ENCODE results near the gene CADM1.

DNA sequence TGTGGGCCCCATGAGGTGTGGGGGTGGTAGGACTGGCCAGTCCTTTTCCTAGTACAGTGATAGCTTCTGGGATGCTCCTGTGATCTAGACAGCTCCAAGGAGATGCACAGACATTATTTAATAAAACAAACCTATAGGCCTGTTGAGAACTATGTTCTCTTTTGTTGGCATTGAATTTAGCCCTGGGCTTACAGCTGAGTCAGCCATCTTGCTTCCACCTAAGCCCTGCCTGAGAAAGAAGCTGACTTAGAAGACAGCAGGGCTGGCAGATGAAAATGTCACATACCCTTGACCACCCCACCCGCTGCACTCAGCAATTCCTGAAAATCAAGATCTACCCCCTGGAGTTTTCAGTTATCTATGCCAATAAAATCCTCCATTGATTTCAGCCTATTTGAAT, 353.2 kb downstream of the CADM1 start:
- no peak for TF ChIP-seq TAF1 (conservative IDR thresholded peaks at IDR 0.05)
- TF ChIP-seq, protein P1, sequence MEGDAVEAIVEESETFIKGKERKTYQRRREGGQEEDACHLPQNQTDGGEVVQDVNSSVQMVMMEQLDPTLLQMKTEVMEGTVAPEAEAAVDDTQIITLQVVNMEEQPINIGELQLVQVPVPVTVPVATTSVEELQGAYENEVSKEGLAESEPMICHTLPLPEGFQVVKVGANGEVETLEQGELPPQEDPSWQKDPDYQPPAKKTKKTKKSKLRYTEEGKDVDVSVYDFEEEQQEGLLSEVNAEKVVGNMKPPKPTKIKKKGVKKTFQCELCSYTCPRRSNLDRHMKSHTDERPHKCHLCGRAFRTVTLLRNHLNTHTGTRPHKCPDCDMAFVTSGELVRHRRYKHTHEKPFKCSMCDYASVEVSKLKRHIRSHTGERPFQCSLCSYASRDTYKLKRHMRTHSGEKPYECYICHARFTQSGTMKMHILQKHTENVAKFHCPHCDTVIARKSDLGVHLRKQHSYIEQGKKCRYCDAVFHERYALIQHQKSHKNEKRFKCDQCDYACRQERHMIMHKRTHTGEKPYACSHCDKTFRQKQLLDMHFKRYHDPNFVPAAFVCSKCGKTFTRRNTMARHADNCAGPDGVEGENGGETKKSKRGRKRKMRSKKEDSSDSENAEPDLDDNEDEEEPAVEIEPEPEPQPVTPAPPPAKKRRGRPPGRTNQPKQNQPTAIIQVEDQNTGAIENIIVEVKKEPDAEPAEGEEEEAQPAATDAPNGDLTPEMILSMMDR (IDR thresholded peaks at IDR 0.05; ENCODE audit: low read depth, low read length, missing input control), result no peak
- no peak for TF ChIP-seq FOXA1 (IDR thresholded peaks at IDR 0.05)
- TF ChIP-seq RAD21 (IDR thresholded peaks at IDR 0.05), result no peak

Data from liver (tissue), 3 donors.